HG03460 (cell line): ENCODE measurements around the gene CCDC138.
"Not testable (repeated sequence)": the region's sequence is repeated elsewhere in the genome, so short reads cannot be mapped to it uniquely, and the experiment has no call there.

ENCODE experiments used
- ATAC-seq: cut with Tn5 transposase; IDR thresholded peaks from one replicate; pipeline ENCODE4 v1.9.1; 2021; ENCODE audit not compliant: unreplicated experiment

The CCDC138 gene, protein sequence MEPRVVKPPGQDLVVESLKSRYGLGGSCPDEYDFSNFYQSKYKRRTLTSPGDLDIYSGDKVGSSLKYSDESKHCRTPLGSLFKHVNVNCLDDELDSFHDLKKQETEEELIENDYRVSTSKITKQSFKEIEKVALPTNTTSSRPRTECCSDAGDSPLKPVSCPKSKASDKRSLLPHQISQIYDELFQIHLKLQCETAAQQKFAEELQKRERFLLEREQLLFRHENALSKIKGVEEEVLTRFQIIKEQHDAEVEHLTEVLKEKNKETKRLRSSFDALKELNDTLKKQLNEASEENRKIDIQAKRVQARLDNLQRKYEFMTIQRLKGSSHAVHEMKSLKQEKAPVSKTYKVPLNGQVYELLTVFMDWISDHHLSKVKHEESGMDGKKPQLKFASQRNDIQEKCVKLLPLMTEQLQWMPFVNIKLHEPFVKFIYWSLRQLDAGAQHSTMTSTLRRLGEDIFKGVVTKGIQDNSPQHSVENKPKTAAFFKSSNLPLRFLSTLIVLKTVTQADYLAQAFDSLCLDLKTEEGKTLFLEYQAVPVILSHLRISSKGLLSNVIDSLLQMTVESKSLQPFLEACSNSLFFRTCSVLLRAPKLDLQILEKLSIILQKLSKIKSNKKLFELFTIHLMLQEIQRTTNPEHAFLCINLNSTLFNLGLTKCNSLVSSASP

GRCh38 chr2:108786354-108787215 is at the start of gene CCDC138:
TSS of gene CCDC138 (plus strand) at chr2:108786771. CDS start at chr2:108786823, 52 bp downstream.
- ATAC-seq: peak; percentile 97

- not testable (repeated sequence) for ATAC-seq
Measured at GRCh38 chr2:108757973-108758372, 28.6 kb upstream of the CCDC138 start.

DNA sequence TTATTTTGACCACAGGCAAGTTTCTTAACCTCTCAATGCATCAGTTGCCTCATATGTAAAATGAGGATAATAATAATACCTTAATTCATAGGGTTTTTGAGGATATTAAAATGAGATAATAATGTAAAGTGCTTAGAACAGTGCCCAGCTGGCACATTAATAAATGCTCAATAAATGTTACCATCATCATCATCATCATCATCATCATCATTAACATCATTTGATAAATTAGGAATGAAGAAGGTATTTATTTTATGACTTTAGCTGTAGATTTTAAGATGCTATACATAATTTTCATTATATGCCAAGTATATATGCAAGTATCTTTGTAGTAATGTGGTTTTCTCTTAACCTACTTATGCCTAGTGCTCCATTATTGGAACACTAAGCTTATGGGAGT is 24.0 kb upstream of the CCDC138 start:
- ATAC-seq: not testable (repeated sequence)

GRCh38 chr2:108766671-108767070 is 19.9 kb upstream of the CCDC138 start:
- ATAC-seq: not testable (repeated sequence)

DNA sequence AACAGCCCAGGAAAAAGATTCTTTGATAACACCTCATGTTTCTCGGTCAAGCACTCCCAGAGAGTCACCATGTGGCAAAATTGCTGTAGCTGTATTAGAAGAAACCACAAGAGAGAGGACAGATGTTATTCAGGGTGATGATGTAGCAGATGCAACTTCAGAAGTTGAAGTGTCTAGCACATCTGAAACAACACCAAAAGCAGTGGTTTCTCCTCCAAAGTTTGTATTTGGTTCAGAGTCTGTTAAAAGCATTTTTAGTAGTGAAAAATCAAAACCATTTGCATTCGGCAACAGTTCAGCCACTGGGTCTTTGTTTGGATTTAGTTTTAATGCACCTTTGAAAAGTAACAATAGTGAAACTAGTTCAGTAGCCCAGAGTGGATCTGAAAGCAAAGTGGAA is 18.7 kb upstream of the CCDC138 start:
- not testable (repeated sequence) for ATAC-seq

GRCh38 chr2:108776475-108776874 is 10.1 kb upstream of the CCDC138 start:
- no peak for ATAC-seq

- no peak for ATAC-seq
Measured at GRCh38 chr2:108778857-108779256, 7.7 kb upstream of the CCDC138 start.

GRCh38 chr2:108786008-108786353 is 590 bp upstream of the CCDC138 start:
- peak; percentile 1 for ATAC-seq

GRCh38 chr2:108787216-108787541 is 608 bp downstream of the CCDC138 start:
- ATAC-seq: no peak

- no peak for ATAC-seq
Measured at GRCh38 chr2:108803045-108803736, 16.6 kb downstream of the CCDC138 start.

GRCh38 chr2:108805032-108805431 is 18.5 kb downstream of the CCDC138 start:
- no peak for ATAC-seq

DNA sequence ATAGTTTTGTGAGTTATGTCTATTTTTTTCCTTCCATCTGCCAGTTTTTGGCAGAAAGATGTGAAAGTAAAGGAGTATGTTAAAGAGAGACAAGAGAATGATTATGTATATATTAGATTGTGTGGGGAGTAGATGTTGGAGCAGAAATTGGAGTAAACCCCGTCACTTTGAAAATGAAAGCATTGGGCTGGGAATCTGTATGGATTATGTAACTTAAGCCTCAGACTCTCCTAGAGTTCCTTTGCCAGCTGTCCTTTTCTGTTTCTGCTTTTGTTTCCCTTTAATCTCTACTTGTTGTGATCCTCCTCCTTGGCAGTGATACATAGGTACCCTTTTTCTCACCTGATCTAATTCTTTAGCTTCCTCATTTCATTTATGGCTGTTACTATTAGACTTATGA is 19.2 kb downstream of the CCDC138 start:
- no peak for ATAC-seq

- ATAC-seq: no peak
Measured at GRCh38 chr2:108806371-108807113, 20.0 kb downstream of the CCDC138 start.

DNA sequence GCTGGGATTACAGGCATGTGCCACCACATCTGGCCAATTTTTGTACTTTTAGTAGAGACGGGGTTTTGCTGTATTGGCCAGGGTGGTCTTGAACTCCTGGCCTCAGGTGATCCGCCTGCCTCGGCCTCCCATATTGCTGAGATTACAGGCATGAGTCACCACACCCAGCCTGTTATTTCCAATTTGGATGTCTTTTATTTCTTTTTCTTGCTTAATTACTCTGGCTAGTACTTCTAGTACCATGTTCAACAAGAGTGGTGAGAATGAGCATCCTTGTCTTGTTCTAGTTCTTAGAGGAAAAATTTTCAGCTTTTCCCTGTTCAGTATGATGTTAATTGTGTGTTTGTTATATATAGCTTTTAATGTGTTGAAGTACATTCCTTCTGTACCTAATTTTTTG is 23.4 kb downstream of the CCDC138 start:
- ATAC-seq: no peak

DNA sequence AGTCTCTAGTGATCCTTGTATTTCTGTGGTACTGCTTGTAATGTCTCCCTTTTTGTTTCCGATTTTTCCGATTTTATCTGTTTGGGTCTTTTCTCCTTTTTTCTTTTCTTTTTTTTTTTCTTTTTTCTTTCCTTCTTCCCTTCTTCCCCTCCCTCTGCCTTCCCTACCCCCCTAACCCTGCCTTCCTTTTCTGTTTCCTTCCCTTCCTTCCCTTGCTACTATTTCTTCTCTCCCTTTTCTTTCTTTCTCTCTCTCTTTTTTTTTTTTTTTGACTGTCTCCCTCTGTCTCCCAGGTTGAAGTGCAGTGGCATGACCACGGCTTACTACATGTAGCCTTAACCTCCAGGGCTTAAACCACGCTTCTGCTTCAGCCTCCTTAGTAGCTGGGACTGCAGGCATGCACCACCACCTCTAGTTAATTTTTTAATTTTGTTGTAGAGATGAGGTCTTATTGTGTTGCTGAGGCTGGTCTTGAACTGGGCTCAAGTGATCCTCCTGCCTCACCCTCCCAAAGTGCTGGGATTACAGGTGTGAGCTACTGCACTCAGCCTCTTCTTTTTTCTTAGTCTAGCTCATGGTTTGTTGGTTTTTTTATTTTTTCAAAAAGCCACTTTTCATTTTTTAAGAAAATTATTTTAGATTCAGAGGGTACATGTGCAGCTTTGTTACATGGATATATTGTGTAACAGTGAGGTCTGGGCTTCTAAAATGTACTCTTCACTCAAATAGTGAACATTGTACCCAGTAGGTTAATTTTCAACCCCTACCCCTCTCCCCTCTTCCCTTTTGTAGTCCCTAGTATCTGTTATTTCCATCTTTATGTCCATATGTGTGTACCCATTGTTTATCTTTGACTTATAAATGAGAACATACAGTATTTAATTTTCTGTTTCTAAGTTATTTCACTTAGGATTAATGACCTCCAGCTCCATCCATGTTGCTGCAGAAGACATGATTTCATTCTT is 24.7 kb downstream of the CCDC138 start:
- ATAC-seq: no peak

- ATAC-seq: no peak
Measured at GRCh38 chr2:108813732-108814131, 27.2 kb downstream of the CCDC138 start.

DNA sequence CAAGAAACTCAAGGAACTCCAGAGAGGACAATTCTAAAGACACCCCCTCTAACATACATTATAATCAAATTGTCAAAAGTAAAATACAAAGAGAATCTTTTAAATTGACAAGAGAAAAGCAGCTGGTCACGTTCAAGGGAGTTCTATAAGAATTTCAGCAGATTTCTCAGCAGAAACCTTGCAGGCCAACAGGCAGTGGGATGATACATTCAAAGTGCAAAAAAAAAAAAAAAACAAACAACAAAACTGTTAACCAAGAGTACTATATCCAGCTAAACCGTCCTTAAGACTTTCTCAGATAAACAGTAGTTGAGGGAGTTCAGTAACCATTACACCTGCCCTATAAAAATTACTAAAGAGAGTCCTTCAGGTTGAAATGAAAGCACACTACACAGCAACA is 33.9 kb downstream of the CCDC138 start:
- ATAC-seq: no peak

- no peak for ATAC-seq
Measured at GRCh38 chr2:108823286-108823685, 36.7 kb downstream of the CCDC138 start.
